OCI-LY3 (cell line): ENCODE results near the gene KCNMA1.

Experiments
- H2AFZ ChIP-seq: fragments of 200-600, 300-600 bp; shearing (Covaris generic); 2 replicates; pipeline ENCODE4 v1.6.0; 2014; ENCODE audit warnings: antibody characterized with exemption, low read depth, low read length
- H3K27ac ChIP-seq: fragments of 200-600, 300-600 bp; sonication (generic); 2 replicates; pipeline ENCODE4 v1.5.1; 2014; ENCODE audit warnings: mild to moderate bottlenecking, low read length, moderate library complexity, mixed read lengths
- H3K27me3 ChIP-seq: fragments of 200-600, 300-600 bp; sonication (generic); 2 replicates; pipeline ENCODE4 v1.6.1; 2014; ENCODE audit warnings: low read depth, low read length, mixed read lengths
- H3K36me3 ChIP-seq: fragments of 200-600, 300-600 bp; sonication (generic); replicated peaks from 2 replicates; pipeline ENCODE3; 2014; ENCODE audit warnings: low read depth, low read length, mixed read lengths
- H3K4me1 ChIP-seq: fragments of 300-600, 200-600 bp; sonication (generic); 2 replicates; pipeline ENCODE4 v1.6.1; 2014; ENCODE audit warnings: low read length, mixed read lengths
- H3K4me2 ChIP-seq: fragments of 200-600, 300-600 bp; sonication (generic); 2 replicates; pipeline ENCODE4 v1.6.1; 2014; ENCODE audit warnings: low read length, mixed read lengths
- H3K4me3 ChIP-seq: fragments of 300-600, 200-600 bp; sonication (generic); 2 replicates; pipeline ENCODE4 v1.5.1; 2014; ENCODE audit warnings: antibody characterized with exemption, mild to moderate bottlenecking, low read length, moderate library complexity
- H3K79me2 ChIP-seq: fragments of 300-600, 200-600 bp; shearing (Covaris generic); 2 replicates; pipeline ENCODE4 v1.6.1; 2014; ENCODE audit warnings: mild to moderate bottlenecking, low read length, mixed read lengths
- H3K9ac ChIP-seq: fragments of 300-600, 200-600 bp; shearing (Covaris generic); 2 replicates; pipeline ENCODE4 v1.6.0; 2014; ENCODE audit warnings: mild to moderate bottlenecking, low read length, moderate library complexity
- H3K9me3 ChIP-seq: fragments of 200-600, 300-600 bp; shearing (Covaris generic); 2 replicates; pipeline ENCODE4 v1.6.1; 2014; ENCODE audit warnings: low read length, mixed read lengths; ENCODE audit not compliant: insufficient read depth
- H4K20me1 ChIP-seq: fragments of 200-600, 300-600 bp; sonication (generic); 2 replicates; pipeline ENCODE4 v1.6.1; 2016; ENCODE audit warnings: low read length, mixed read lengths; ENCODE audit not compliant: insufficient read depth
- EZH2phosphoT487 ChIP-seq: fragments of 200-600 bp; shearing (Covaris generic); IDR thresholded peaks from 2 replicates; pipeline ENCODE4 v1.6.1; 2018; ENCODE audit warnings: antibody characterized with exemption, mixed run types, low read depth
- TF ChIP-seq, protein P1 (sequence below): fragments of 200-600, 300-600 bp; sonication (generic); IDR thresholded peaks from 2 replicates; pipeline ENCODE4 v1.5.1; 2014; ENCODE audit warnings: antibody characterized with exemption, low read length, low read depth

KCNMA1 gene

DNA sequence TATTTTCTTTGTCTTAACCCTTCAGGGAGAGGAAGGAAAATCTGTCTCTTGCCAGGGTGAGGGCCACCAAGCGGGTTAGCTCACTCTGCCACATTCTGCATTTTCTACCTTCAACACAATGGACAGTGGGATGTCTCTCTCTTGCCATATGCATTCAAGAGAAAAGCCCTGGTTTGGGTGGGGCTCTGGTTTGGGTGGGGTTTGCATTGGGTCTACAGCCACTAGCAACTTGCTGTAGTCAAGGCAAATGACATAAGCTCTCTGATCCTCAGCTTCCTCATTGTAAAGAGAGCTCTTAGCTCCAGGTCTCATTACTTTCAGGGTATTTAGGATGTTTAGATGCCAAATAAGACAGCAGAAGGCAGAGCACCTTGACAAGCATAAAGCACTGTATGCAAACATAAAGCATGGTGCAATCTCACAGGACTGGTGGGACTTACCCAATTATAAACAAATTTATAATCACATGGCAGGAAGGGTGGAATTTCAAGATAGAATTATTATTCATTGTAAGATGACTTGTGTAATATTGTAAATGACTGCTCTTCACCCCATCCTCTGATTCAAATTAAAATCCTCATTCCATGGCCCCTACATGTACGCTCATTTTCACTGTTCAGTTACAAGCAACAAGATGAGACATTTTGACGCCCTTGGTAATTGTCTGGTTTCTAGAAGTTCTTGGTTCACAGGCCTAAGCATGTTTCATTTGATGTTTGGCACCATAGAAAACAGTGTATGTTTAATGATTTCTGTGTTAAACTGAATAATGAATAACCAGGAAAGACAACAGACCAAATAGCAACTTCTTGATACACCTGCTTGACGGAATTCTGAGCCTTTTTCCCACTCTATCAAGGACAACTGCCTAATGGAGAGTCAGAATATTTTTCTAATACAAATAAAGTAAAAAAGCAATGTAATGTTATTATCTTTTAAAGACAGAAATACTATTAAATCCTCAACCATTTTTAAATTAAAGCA is 258.9 kb downstream of the KCNMA1 start:
- Histone ChIP-seq H3K4me1 (no peaks in the 10 kb centered on the region), H3K4me2 (no peak overlapping the region), H3K27ac (no peak overlapping the region), H3K9ac (no peak overlapping the region), H4K20me1 (peaks cover 27% of the 10 kb centered on the region), H3K36me3 (no peaks in the 10 kb centered on the region), H3K9me3 (no peaks in the 10 kb centered on the region), H3K4me3 (no peak overlapping the region), H2AFZ (no peak overlapping the region), H3K79me2 (no peaks in the 10 kb centered on the region), H3K27me3 (no peaks in the 10 kb centered on the region)
- no peak for TF ChIP-seq EZH2phosphoT487
- TF ChIP-seq, protein P1, sequence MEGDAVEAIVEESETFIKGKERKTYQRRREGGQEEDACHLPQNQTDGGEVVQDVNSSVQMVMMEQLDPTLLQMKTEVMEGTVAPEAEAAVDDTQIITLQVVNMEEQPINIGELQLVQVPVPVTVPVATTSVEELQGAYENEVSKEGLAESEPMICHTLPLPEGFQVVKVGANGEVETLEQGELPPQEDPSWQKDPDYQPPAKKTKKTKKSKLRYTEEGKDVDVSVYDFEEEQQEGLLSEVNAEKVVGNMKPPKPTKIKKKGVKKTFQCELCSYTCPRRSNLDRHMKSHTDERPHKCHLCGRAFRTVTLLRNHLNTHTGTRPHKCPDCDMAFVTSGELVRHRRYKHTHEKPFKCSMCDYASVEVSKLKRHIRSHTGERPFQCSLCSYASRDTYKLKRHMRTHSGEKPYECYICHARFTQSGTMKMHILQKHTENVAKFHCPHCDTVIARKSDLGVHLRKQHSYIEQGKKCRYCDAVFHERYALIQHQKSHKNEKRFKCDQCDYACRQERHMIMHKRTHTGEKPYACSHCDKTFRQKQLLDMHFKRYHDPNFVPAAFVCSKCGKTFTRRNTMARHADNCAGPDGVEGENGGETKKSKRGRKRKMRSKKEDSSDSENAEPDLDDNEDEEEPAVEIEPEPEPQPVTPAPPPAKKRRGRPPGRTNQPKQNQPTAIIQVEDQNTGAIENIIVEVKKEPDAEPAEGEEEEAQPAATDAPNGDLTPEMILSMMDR, result no peak

DNA sequence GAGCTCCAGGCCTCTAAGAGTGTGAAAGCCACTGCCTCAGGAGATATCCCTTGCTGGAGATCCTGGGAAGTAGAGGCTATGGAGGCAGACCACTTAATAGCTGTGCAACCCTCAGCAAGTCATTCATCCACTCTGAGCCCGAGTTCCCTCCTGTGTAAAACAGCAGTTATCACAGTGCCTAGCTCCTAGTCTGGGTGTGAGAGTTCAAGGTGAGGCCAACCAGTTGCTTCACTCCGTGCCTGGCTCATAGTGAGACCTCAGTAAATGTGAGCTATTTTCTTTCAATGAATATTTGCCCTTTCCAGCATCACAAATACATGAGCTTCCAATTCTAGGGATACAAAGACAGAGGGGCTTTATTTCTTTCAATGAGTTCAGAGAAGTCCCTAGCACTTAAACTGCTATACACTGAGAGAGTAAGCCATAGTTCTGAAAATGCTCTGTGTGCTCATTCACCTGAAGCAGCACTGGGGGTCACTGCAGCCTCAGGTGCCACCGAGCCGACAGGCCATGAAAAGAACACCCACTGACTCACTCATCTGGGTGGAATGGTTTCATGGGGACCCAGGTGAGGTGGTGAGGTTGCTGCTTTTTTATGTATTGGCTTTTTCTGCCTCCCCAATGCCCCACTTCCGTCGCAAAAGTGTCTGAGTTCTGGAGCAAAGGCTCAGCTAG is 259.8 kb downstream of the KCNMA1 start:
- Histone ChIP-seq H3K36me3 (no peaks in the 10 kb centered on the region), H3K27ac (no peak overlapping the region), H3K4me3 (no peak overlapping the region), H3K9ac (no peak overlapping the region), H4K20me1 (peaks cover 26% of the 10 kb centered on the region), H2AFZ (no peak overlapping the region), H3K4me2 (no peak overlapping the region), H3K9me3 (no peaks in the 10 kb centered on the region), H3K27me3 (no peaks in the 10 kb centered on the region), H3K79me2 (no peaks in the 10 kb centered on the region), H3K4me1 (no peaks in the 10 kb centered on the region)
- TF ChIP-seq, protein P1, result no peak
- no peak for TF ChIP-seq EZH2phosphoT487

DNA sequence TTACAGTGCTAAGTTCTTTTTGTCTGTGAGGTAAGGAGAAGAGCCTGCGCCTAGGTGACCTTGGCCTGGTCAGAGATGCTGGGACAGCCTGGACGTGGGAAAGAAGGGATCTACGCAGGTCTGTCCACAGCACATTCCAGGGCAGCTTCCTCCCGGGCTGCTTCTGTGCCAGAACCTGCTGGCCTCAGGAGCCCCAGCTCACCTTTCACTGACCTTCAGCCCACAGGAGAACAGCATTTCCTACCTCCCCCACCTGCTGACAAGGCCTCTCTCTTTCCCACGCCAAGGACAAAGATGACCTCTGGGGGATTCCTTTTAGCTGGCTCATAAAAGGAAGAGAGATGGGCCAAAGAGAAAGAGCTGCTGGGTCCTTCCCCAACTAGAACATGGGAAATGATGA is 260.6 kb downstream of the KCNMA1 start:
- Histone ChIP-seq H3K27me3 (no peaks in the 10 kb centered on the region), H3K4me3 (no peak overlapping the region), H3K79me2 (no peaks in the 10 kb centered on the region), H3K27ac (no peak overlapping the region), H4K20me1 (peaks cover 26% of the 10 kb centered on the region), H3K9me3 (no peaks in the 10 kb centered on the region), H3K36me3 (no peaks in the 10 kb centered on the region), H3K4me2 (no peak overlapping the region), H3K9ac (no peak overlapping the region), H2AFZ (no peak overlapping the region), H3K4me1 (no peaks in the 10 kb centered on the region)
- TF ChIP-seq, protein P1, result no peak
- TF ChIP-seq EZH2phosphoT487, result no peak

DNA sequence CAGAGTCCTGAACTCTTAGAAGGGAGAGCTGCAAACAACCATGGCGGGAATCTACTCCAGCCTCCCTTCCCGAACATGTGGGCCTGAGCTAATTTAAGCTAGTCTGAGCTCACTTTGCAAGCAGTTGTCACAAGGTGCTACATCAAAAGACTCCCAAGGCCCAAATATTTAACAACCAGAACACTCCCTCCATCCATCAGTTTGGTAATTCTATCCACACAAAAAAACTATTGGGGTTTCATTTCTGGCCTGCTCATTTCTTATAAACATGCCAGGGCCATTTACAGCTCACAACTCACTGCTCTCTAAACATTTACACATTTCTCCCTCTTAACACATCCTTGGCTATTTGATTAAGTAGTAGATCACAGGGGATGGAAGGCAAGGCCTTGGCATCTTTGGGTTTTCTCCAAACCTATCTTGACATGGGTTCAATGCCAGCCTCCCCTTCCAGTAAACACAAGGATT is 263.4 kb downstream of the KCNMA1 start:
- H3K4me3 ChIP-seq, result no peak overlapping the region
- H3K9me3 ChIP-seq, result no peaks in the 10 kb centered on the region
- no peak overlapping the region for H2AFZ ChIP-seq
- no peaks in the 10 kb centered on the region for H3K27me3 ChIP-seq
- H3K36me3 ChIP-seq, result peaks cover 8% of the 10 kb centered on the region
- no peaks in the 10 kb centered on the region for H3K79me2 ChIP-seq
- no peak overlapping the region for H3K27ac ChIP-seq
- no peak overlapping the region for H3K4me2 ChIP-seq
- TF ChIP-seq EZH2phosphoT487, result no peak
- TF ChIP-seq, protein P1, result no peak
- H4K20me1 ChIP-seq, result peaks cover 14% of the 10 kb centered on the region
- H3K9ac ChIP-seq, result no peak overlapping the region
- H3K4me1 ChIP-seq, result no peaks in the 10 kb centered on the region
